ENCODE results near the gene FBP1.

DNA sequence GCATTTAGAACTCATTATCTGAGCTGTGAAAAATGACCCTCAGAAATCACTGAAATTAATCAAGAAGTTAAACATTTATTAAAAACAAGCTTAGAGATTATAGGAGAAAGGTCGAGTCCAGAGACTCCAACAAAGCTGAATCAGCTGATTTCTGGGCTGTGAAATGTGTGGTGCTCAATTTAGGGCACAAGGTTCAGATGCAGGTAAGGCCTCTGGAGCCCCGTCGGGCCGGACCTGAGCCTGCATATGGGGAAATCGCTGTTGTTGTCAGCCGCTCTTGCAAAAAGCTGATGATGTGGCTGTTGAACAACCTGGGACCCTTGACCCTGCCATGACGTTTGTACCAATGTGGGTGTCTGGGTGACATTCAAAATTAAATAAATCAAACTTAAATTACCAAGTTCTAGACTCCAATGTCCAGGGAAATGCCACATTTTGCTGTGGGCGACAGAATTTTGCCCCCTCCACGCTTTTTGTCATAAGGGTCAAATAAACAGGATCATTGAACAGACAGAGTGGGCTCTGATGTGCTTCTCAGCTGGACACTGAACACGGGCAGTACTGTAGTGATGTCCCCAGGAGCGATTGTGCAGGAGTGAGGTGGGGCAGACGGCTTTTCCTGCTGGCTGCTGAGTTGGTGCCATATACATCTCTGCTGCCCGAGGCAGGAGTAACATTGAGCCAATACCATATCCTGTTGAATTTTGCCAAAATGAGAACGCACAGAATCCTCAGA, 27.2 kb upstream of the FBP1 start:
- TF ChIP-seq, protein P1, sequence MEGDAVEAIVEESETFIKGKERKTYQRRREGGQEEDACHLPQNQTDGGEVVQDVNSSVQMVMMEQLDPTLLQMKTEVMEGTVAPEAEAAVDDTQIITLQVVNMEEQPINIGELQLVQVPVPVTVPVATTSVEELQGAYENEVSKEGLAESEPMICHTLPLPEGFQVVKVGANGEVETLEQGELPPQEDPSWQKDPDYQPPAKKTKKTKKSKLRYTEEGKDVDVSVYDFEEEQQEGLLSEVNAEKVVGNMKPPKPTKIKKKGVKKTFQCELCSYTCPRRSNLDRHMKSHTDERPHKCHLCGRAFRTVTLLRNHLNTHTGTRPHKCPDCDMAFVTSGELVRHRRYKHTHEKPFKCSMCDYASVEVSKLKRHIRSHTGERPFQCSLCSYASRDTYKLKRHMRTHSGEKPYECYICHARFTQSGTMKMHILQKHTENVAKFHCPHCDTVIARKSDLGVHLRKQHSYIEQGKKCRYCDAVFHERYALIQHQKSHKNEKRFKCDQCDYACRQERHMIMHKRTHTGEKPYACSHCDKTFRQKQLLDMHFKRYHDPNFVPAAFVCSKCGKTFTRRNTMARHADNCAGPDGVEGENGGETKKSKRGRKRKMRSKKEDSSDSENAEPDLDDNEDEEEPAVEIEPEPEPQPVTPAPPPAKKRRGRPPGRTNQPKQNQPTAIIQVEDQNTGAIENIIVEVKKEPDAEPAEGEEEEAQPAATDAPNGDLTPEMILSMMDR (IDR thresholded peaks at IDR 0.05), result peak in 2 of 6 experiments; percentile 1 to 16
- no peak for TF ChIP-seq POLR2A (IDR thresholded peaks at IDR 0.05)

All from Peyer's patch (tissue), 4 donors.